ENCODE measurements around the gene STK4. TPM values are rescaled to one million over a fixed set of nuclear protein-coding genes. Genes with fewer than 3 reads are reported as not detected.

STK4 gene
- total RNA-seq, 2 experiments from 2014 or later, result 265 to 277 TPM

DNA sequence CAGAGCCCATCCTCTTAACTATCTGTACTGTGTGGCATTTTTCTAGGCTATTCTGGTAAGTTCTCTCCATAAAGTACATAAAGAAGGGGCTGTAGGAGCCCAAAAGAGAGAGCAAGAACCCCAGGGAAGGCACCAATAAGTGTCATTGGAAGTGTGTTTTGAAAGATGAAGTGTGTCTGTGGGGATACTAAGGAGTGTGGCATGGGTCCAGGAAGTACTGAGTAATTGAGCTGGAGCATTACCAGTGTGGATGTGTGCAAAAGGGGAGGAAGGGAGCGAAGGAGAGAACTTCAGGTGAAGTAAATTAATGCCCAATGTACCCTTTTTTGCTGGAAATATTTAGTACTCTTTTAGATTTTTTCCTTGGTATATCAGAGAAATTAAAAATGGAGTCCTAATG, 70.7 kb downstream of the STK4 start:
- POLR2A ChIA-PET, result interaction anchor here (1.0 kb wide), 1 partner anchor 41 kb away, joined by 3 read pairs; no protein-coding TSS in a partner anchor
- H3K4me3 Mint-ChIP-seq, result no peak overlapping the region
- no peak for DNase-seq

DNA sequence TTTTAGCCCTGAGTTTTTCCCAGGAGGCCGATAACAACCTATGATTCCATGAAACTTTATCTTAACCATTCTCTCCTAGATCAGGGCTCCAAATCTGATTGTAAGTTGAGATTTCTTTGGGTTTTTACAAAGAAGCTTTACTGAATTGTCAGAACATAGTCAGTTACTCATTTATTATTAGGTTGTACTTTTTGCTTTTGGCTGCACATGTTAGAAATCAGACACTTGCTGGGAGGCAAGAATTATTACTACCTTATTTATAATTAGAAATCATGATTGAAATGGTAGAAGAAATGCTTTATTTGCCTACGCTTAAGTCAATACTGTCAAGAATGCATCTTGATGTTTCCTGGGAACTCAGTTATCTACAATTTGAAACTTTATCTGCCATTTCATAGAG, 71.3 kb downstream of the STK4 start:
- TF ChIP-seq, protein P1, sequence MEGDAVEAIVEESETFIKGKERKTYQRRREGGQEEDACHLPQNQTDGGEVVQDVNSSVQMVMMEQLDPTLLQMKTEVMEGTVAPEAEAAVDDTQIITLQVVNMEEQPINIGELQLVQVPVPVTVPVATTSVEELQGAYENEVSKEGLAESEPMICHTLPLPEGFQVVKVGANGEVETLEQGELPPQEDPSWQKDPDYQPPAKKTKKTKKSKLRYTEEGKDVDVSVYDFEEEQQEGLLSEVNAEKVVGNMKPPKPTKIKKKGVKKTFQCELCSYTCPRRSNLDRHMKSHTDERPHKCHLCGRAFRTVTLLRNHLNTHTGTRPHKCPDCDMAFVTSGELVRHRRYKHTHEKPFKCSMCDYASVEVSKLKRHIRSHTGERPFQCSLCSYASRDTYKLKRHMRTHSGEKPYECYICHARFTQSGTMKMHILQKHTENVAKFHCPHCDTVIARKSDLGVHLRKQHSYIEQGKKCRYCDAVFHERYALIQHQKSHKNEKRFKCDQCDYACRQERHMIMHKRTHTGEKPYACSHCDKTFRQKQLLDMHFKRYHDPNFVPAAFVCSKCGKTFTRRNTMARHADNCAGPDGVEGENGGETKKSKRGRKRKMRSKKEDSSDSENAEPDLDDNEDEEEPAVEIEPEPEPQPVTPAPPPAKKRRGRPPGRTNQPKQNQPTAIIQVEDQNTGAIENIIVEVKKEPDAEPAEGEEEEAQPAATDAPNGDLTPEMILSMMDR (IDR thresholded peaks at IDR 0.05), result no peak
- ChIA-PET POLR2A (interaction anchor here (1.0 to 1.3 kb wide), 2 partner anchors 12 to 42 kb away, joined by 3 to 4 read pairs; no protein-coding TSS in a partner anchor), CTCF (no interaction called here)
- H3K9me3 Mint-ChIP-seq, result no peaks in the 10 kb centered on the region
- DNase-seq (no peak), ATAC-seq (ENCODE audit: poor library complexity) (no peak)
- no peaks in the 10 kb centered on the region for H3K27me3 Mint-ChIP-seq
- H3K27ac ChIP-seq (ENCODE audit: low read depth in 1 of 2, low read length in 2 of 2), result no peak overlapping the region
- peaks cover 14% of the 10 kb centered on the region for H3K4me1 ChIP-seq (ENCODE audit: insufficient read depth, low read length)
- peaks cover 93% of the 10 kb centered on the region for H3K4me1 Mint-ChIP-seq (ENCODE audit: low read depth)
- H3K27me3 ChIP-seq (ENCODE audit: control insufficient read depth in 1 of 2, insufficient read depth in 2 of 2, low read length in 2 of 2), result no peaks in the 10 kb centered on the region
- H3K36me3 ChIP-seq (ENCODE audit: insufficient read depth, low read length), result peaks cover 55% of the 10 kb centered on the region
- intact Hi-C loops (cut with DNase I, micrococcal nuclease), result no loop called here
- peaks cover 81% of the 10 kb centered on the region for H3K36me3 Mint-ChIP-seq (ENCODE audit: low read depth)
- no peak overlapping the region for H3K4me3 Mint-ChIP-seq
- no peaks in the 10 kb centered on the region for H3K9me3 ChIP-seq (ENCODE audit: control insufficient read depth in 1 of 2, insufficient read depth in 1 of 2, low read length in 2 of 2)
- H3K4me3 ChIP-seq (ENCODE audit: low read length), result no peak overlapping the region
- H3K27ac Mint-ChIP-seq, result peak overlapping the region; percentile 74

More for the DNA sequence above, 70.7 kb downstream of the STK4 start:
- peaks cover 80% of the 10 kb centered on the region for H3K36me3 Mint-ChIP-seq (ENCODE audit: low read depth)
- Histone ChIP-seq H3K36me3 (ENCODE audit: insufficient read depth, low read length) (peaks cover 55% of the 10 kb centered on the region), H3K9me3 (ENCODE audit: control insufficient read depth in 1 of 2, insufficient read depth in 1 of 2, low read length in 2 of 2) (no peaks in the 10 kb centered on the region), H3K27me3 (ENCODE audit: control insufficient read depth in 1 of 2, insufficient read depth in 2 of 2, low read length in 2 of 2) (no peaks in the 10 kb centered on the region), H3K4me3 (ENCODE audit: low read length) (no peak overlapping the region), H3K4me1 (ENCODE audit: insufficient read depth, low read length) (peaks cover 19% of the 10 kb centered on the region), H3K27ac (ENCODE audit: low read depth in 1 of 2, low read length in 2 of 2) (peak overlapping the region in 1 of 2 donors; percentile 7)
- TF ChIP-seq, protein P1 (IDR thresholded peaks at IDR 0.05), result no peak
- peaks cover 92% of the 10 kb centered on the region for H3K4me1 Mint-ChIP-seq (ENCODE audit: low read depth)
- H3K9me3 Mint-ChIP-seq, result no peaks in the 10 kb centered on the region
- no peak for ATAC-seq (ENCODE audit: poor library complexity)
- CTCF ChIA-PET, result no interaction called here
- no peaks in the 10 kb centered on the region for H3K27me3 Mint-ChIP-seq
- peak overlapping the region; percentile 48 for H3K27ac Mint-ChIP-seq
- intact Hi-C loops (cut with DNase I, micrococcal nuclease), result no loop called here

DNA sequence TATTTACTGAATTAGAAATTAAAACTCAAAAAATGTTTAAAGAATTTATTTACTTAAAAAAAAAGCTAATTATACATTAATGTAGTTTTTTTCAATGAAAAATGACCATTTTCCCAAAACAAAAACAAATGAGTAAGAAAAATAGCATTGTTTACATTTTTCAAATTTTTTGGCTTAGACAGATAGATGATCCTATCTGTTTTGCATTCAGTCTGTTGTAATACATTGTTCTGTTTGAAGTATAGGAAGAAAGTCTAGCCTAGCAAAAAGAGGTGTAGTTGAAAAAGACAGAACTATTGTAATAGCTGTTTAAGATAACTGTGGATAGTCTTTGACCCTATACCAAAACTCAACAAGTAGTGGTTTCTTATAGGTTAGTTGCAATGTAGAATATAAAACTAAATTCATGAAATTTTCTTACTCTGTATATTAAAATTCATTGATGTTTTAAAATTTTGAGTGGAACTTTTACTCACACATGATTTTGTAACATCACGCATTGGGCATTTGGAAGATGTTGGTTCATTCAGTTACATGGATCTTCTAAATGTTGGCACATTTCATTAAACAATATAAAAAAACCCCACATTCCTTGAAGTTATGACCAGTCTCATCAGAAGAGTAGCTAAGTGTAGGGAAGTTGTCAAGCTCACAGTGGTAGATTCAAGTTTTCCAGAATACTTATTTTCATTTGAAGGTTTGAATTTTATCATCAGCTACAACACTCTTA, 72.6 kb downstream of the STK4 start:
- intact Hi-C loops (cut with DNase I, micrococcal nuclease), result no loop called here
- Histone ChIP-seq H3K9me3 (ENCODE audit: control insufficient read depth in 1 of 2, insufficient read depth in 1 of 2, low read length in 2 of 2) (no peaks in the 10 kb centered on the region), H3K4me1 (ENCODE audit: insufficient read depth, low read length) (peaks cover 8% of the 10 kb centered on the region), H3K4me3 (ENCODE audit: low read length) (no peak overlapping the region), H3K36me3 (ENCODE audit: insufficient read depth, low read length) (peaks cover 62% of the 10 kb centered on the region), H3K27ac (ENCODE audit: low read depth in 1 of 2, low read length in 2 of 2) (peak overlapping the region in 1 of 2 donors; percentile 5), H3K27me3 (ENCODE audit: control insufficient read depth in 1 of 2, insufficient read depth in 2 of 2, low read length in 2 of 2) (no peaks in the 10 kb centered on the region)
- ChIA-PET CTCF (interaction anchor here (0.6 to 1.7 kb wide), 2 partner anchors 57 to 80 kb away, joined by 3 to 8 read pairs; no protein-coding TSS in a partner anchor), POLR2A (interaction anchor here (1.3 kb wide), 1 partner anchor 11 kb away, joined by 4 read pairs; no protein-coding TSS in a partner anchor)
- TF ChIP-seq, protein P1 (IDR thresholded peaks at IDR 0.05), result no peak
- H3K4me3 Mint-ChIP-seq, result no peak overlapping the region
- peaks cover 82% of the 10 kb centered on the region for H3K36me3 Mint-ChIP-seq (ENCODE audit: low read depth)
- no peaks in the 10 kb centered on the region for H3K9me3 Mint-ChIP-seq
- no peaks in the 10 kb centered on the region for H3K27me3 Mint-ChIP-seq
- H3K4me1 Mint-ChIP-seq (ENCODE audit: low read depth), result peaks cover 95% of the 10 kb centered on the region
- peak overlapping the region; percentile 74 for H3K27ac Mint-ChIP-seq
- DNase-seq (no peak), ATAC-seq (ENCODE audit: poor library complexity) (no peak)

Data from CD4-positive, alpha-beta T cell (primary cell).